Gastroesophageal sphincter (tissue), 4 donors: ENCODE measurements around the gene CRB3. TPM values are rescaled to one million over a fixed set of nuclear protein-coding genes. Genes with fewer than 3 reads are reported as not detected.
A peak's percentile ranks its signal among the peaks of the same experiment; 100 is the strongest.

Experiments
- ATAC-seq: fragments of 150-250 bp; one replicate; pipeline ENCODE4 v1.9.1; 2016; ENCODE audit warnings: mild to moderate bottlenecking, moderate library complexity
- H3K27ac ChIP-seq, 4 donors: fragments of 200-600 bp; sonication (generic) in 3 of 4; 1 replicate in 3 of 4; 2 replicates in 1 of 4; pipeline ENCODE4 v1.5.1; 2016 to 2019
- H3K27me3 ChIP-seq: fragments of 200-600 bp; sonication (generic); one replicate; pipeline ENCODE4 v1.5.1; 2019
- H3K36me3 ChIP-seq, 2 donors: fragments of 200-600 bp; sonication (generic); one replicate each; pipeline ENCODE4 v1.5.1; 2019; ENCODE audit warnings: control low read depth in 1 of 2
- H3K4me1 ChIP-seq, 3 donors: fragments of 200-600 bp; sonication (generic); 1 replicate in 2 of 3; 2 replicates in 1 of 3; pipeline ENCODE4 v1.5.1; 2016 to 2019; ENCODE audit warnings: control low read depth in 2 of 3
- H3K4me3 ChIP-seq, 2 donors: fragments of 200-600 bp; sonication (generic); one replicate each; pipeline ENCODE4 v1.5.1; 2019; ENCODE audit warnings: mild to moderate bottlenecking in 1 of 2, moderate library complexity in 1 of 2
- H3K9me3 ChIP-seq, 3 donors: fragments of 200-600 bp; sonication (generic); one replicate each; pipeline ENCODE4 v1.5.1; 2017 to 2019; ENCODE audit warnings: control low read depth in 2 of 3
- EP300 ChIP-seq: sonication (generic); formaldehyde crosslinking; IDR thresholded peaks from one replicate; pipeline ENCODE4 v1.6.1; 2017; ENCODE audit warnings: antibody characterized with exemption, mild to moderate bottlenecking
- POLR2A ChIP-seq, 2 donors: fragments of 450-650 bp; IDR thresholded peaks; one replicate each; pipeline ENCODE4 v1.6.1; 2017; ENCODE audit warnings: antibody characterized with exemption in 2 of 2, mild to moderate bottlenecking in 2 of 2, moderate library complexity in 1 of 2
- POLR2AphosphoS5 ChIP-seq: sonication (generic); formaldehyde crosslinking; IDR thresholded peaks from one replicate; pipeline ENCODE4 v1.6.1; 2017; ENCODE audit warnings: antibody characterized with exemption
- WGBS, 2 donors: methylation state at CpG; one replicate each; pipeline ENCODE4 v1.1.5; 2018; ENCODE audit warnings: low coverage in 1 of 2; 5-methylcytosine and 5-hydroxymethylcytosine counted together
- total RNA-seq, 4 donors: library from RNA; depleted of rRNA; stranded (reverse); fragments of >200 nt; gene quantifications; one replicate each; pipeline ENCODE4 v1.1.0, GENCODE V29; 2016
- TF ChIP-seq, protein P1 (sequence below), 4 experiments: fragments of 200-600 bp in 2 of 4; fragments of 450-650 bp in 2 of 4; sonication (generic) in 1 of 4; IDR thresholded peaks; one replicate each; pipeline ENCODE4 v1.5.1; 2017 to 2019; ENCODE audit warnings: antibody characterized with exemption in 4 of 4, mild to moderate bottlenecking in 2 of 4, moderate library complexity in 2 of 4

CRB3 gene
- total RNA-seq, 4 donors from 2014 or later: 0.85 to 6.2 (median 1.6) TPM; not detected in 1

DNA sequence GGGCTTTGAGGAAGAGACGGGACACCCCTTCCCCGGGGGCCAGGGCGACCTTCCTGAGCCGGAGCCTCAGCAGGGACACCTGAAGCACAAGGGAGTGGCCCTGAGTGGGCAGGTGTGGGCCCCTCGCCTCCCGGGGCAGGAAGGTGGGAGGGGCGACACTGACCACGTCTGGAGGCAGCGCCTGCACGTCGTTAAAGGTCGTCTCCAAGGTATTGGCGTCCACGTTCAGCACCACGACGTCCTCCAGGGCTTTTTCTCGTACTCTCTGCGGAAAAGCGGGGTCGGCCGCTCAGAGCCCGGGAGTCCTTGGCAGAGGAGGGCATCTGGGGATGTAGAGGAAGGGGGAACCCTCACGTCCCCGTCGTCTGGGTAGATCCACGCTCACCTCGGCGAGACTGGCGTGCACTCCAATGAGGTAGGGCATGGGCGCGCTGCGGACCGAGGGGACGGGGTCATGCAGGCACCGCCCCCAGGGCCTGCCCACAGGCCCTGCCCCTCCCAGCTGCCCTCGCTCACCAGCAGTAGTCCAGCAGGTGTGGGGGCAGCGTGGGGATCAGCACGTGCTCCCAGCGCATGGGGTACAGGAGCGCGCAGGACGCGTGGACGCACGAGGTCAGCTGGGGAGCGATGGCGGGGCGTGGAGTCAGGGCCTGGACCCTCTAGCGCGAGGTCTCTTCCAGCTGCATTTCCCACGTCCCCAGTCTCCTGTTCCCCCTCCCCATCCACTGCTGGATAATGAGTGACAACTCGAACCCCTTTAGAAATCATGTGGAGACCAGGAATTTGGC is 11.4 kb downstream of the CRB3 start:
- no peaks in the 10 kb centered on the region for H3K36me3 ChIP-seq
- peaks cover 0 to 20% (median 8%) of the 10 kb centered on the region in 3 donors for H3K4me1 ChIP-seq
- WGBS, 2 donors: 6% methylated on average over 2 of the region's 52 CpGs; no CpG with 5 or more reads in 1 of the 2 donors
- H3K9me3 ChIP-seq: no peaks in the 10 kb centered on the region
- no peak overlapping the region for H3K27ac ChIP-seq
- TF ChIP-seq, protein P1, sequence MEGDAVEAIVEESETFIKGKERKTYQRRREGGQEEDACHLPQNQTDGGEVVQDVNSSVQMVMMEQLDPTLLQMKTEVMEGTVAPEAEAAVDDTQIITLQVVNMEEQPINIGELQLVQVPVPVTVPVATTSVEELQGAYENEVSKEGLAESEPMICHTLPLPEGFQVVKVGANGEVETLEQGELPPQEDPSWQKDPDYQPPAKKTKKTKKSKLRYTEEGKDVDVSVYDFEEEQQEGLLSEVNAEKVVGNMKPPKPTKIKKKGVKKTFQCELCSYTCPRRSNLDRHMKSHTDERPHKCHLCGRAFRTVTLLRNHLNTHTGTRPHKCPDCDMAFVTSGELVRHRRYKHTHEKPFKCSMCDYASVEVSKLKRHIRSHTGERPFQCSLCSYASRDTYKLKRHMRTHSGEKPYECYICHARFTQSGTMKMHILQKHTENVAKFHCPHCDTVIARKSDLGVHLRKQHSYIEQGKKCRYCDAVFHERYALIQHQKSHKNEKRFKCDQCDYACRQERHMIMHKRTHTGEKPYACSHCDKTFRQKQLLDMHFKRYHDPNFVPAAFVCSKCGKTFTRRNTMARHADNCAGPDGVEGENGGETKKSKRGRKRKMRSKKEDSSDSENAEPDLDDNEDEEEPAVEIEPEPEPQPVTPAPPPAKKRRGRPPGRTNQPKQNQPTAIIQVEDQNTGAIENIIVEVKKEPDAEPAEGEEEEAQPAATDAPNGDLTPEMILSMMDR (IDR thresholded peaks at IDR 0.05): no peak
- TF ChIP-seq EP300 (no peak), POLR2A (IDR thresholded peaks at IDR 0.05) (no peak), POLR2AphosphoS5 (no peak)
- no peak for ATAC-seq
- H3K27me3 ChIP-seq: peaks cover 72% of the 10 kb centered on the region
- H3K4me3 ChIP-seq: no peak overlapping the region

DNA sequence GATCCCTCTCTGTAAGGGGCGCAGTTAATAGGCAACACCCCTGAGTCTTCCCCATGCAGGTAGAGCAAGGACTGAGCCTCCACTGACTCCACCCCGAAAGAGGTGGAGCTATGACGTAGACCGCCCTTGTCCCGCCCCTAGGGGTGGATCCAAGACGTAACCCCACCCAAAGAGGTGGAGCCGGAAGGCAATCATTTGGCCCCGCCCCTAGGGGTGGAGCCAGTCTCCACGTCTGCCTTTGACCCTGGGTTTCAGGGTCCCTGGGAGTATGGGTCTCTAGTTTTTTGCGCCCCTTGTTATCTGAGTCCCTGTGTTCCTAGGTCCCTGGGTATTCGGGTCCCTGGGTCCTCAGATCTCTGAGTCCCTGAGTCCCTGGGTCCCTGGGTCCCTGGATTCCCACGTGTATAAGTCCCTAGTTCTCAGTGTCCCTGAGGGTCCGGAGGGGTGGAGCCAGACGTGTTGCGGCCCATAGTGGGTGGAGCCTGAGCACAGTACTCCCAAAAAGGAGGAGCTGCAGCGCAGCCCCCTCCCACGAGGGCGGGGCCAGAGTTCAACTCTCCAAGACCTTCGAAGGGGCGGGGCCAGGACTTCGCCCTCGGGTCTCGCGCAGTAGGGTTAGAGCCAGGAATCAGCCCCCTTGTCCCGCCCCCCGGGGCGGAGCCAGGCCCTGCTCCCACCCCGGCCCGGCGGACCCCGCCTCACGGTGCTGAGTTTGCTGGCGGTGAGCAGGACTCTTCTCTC is 12.3 kb downstream of the CRB3 start:
- Histone ChIP-seq H3K4me3 (peak overlapping the region in 1 of 2 donors; percentile 28), H3K27ac (no peak overlapping the region), H3K9me3 (no peaks in the 10 kb centered on the region), H3K36me3 (no peaks in the 10 kb centered on the region), H3K27me3 (peaks cover 80% of the 10 kb centered on the region), H3K4me1 (peaks cover 0 to 20% (median 8%) of the 10 kb centered on the region in 3 donors)
- TF ChIP-seq, protein P1 (IDR thresholded peaks at IDR 0.05): no peak
- TF ChIP-seq POLR2AphosphoS5 (no peak), EP300 (no peak), POLR2A (IDR thresholded peaks at IDR 0.05) (no peak)
- ATAC-seq: peak; percentile 52
- 13% methylated on average over 10 of the region's 33 CpGs; no CpG with 5 or more reads in 1 of the 2 donors for WGBS, 2 donors

DNA sequence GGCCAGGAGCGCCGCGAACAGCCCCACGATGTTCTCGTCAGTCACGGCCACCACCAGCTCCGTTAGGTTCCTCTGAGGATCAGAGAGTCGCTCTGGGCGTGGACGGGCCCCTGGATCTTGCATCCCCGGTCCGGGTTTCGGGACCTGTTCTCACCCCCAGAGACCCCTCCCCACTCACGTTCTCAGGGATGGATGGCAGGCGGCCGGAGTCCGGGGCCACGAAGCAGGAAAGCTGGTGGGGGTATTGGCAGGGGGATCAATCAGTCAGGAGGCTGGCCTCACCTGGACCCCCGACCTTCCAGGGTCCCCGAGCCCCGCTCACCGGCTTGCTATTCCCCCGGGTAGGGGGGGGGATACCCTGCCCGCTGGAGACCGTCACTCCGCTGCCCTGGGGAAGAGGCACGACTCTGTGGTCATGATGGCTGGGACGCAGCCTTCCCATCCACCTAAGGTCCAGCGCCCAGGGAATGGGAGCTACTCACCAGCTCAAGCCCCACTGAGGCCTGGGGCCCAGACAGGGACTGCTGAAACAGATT is 12.9 kb downstream of the CRB3 start:
- no CpG with 5 or more reads among the region's 29 CpGs for WGBS, 2 donors
- H3K27ac ChIP-seq: no peak overlapping the region
- ATAC-seq: no peak
- peaks cover 0 to 20% (median 8%) of the 10 kb centered on the region in 3 donors for H3K4me1 ChIP-seq
- H3K36me3 ChIP-seq: no peaks in the 10 kb centered on the region
- H3K4me3 ChIP-seq: peak overlapping the region in 1 of 2 donors; percentile 28
- no peaks in the 10 kb centered on the region for H3K9me3 ChIP-seq
- peaks cover 87% of the 10 kb centered on the region for H3K27me3 ChIP-seq
- TF ChIP-seq POLR2AphosphoS5: no peak
- TF ChIP-seq POLR2A (IDR thresholded peaks at IDR 0.05): no peak
- TF ChIP-seq, protein P1 (IDR thresholded peaks at IDR 0.05): no peak
- TF ChIP-seq EP300: no peak

DNA sequence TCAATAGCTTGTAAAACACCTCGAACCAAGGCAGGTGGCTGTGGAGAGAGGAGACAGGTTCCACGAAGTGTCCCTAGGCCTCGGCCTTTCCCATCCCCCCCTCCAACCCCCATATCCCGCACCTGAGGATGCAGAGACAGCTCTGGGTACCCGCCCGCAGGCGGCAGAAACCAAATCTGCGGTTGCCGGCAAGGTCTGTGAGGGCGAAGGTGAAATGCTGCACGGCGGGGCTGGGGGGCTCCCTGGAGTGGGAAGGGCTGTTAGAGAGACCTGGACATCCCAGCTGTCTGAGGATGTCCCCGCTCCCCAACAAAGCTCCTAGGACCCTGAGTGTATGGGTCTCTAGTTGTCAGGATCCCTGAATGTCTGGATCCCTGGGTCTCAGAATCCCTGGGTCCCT is 14.7 kb downstream of the CRB3 start:
- TF ChIP-seq EP300 (no peak), POLR2AphosphoS5 (no peak)
- TF ChIP-seq, protein P1 (IDR thresholded peaks at IDR 0.05): no peak
- Histone ChIP-seq H3K9me3 (no peaks in the 10 kb centered on the region), H3K4me1 (peaks cover 0 to 20% (median 8%) of the 10 kb centered on the region in 3 donors), H3K4me3 (no peak overlapping the region), H3K36me3 (no peaks in the 10 kb centered on the region), H3K27ac (no peak overlapping the region), H3K27me3 (peaks cover 90% of the 10 kb centered on the region)
- no peak for ATAC-seq
- 96% methylated on average over 5 of the region's 13 CpGs; no CpG with 5 or more reads in 1 of the 2 donors for WGBS, 2 donors
